Activated CD4-positive, alpha-beta T cell treated with anti-CD3 and anti-CD28 coated beads, Interleukin-2, amount 10 ng/mL, durations not matched to agents 7 days and 5 days (primary cell): ENCODE measurements around the gene MAPRE2. TPM values are rescaled to one million over a fixed set of nuclear protein-coding genes. Genes with fewer than 3 reads are reported as not detected.

ENCODE experiments used
- CTCF ChIA-PET: fragments of 350-600 bp; sonication (Branson Sonifier 250); formaldehyde crosslinking; loops from one replicate; lab custom pipeline; 2021; ENCODE audit warnings: antibody characterized with exemption; lab: Charles Lee
- POLR2A ChIA-PET: fragments of 350-600 bp; sonication (Branson Sonifier 250); formaldehyde crosslinking; loops from one replicate; lab custom pipeline; 2021; ENCODE audit warnings: antibody characterized with exemption; lab: Charles Lee
- DNase-seq: peaks from one replicate; pipeline ENCODE4 v3.0.0-alpha.2; 2020
- H3K27ac Mint-ChIP-seq: one replicate; pipeline ENCODE4 v1.8.0; 2021; ENCODE audit warnings: mild to moderate bottlenecking, moderate library complexity, mixed read lengths
- H3K27me3 Mint-ChIP-seq: one replicate; pipeline ENCODE4 v1.8.0; 2021; ENCODE audit warnings: mixed read lengths
- H3K36me3 Mint-ChIP-seq: one replicate; pipeline ENCODE4 v1.8.0; 2021; ENCODE audit warnings: low read depth, mixed read lengths
- H3K4me1 Mint-ChIP-seq: one replicate; pipeline ENCODE4 v1.8.0; 2021; ENCODE audit warnings: mixed read lengths
- H3K4me3 Mint-ChIP-seq: one replicate; pipeline ENCODE4 v1.8.0; 2021; ENCODE audit warnings: mild to moderate bottlenecking, moderate library complexity, mixed read lengths
- H3K9me3 Mint-ChIP-seq: one replicate; pipeline ENCODE4 v1.8.0; 2021; ENCODE audit warnings: mixed read lengths
- total RNA-seq, 2 experiments: library from RNA; stranded (reverse); gene quantifications; one replicate each; pipeline ENCODE4 v1.2.3, GENCODE V29; 2021

MAPRE2 gene
- total RNA-seq, 2 experiments from 2014 or later, result 48.6 to 61.9 TPM

GRCh38 chr18:35038881-35039491, 2.2 kb upstream of the MAPRE2 start:
- no peak overlapping the region for H3K27ac Mint-ChIP-seq

GRCh38 chr18:35040638-35040987, 600 bp upstream of the MAPRE2 start:
- Mint-ChIP-seq H3K27ac (peak overlapping the region; percentile 95), H3K27me3 (no peaks in the 10 kb centered on the region), H3K9me3 (no peaks in the 10 kb centered on the region), H3K36me3 (peaks cover 5% of the 10 kb centered on the region), H3K4me1 (peaks cover 45% of the 10 kb centered on the region), H3K4me3 (peak overlapping the region; percentile 89)
- POLR2A ChIA-PET, result interaction anchor here (0.6 to 2.1 kb wide), 3 partner anchors 11 to 248 kb away, joined by 3 to 11 read pairs (median 3); no protein-coding TSS in a partner anchor
- DNase-seq, result no peak
- CTCF ChIA-PET, result interaction anchor here (1.3 to 4.2 kb wide), 6 partner anchors 10 to 433 kb away, joined by 3 to 30 read pairs (median 5); no protein-coding TSS in a partner anchor

More at GRCh38 chr18:35038881-35039491, 2.2 kb upstream of the MAPRE2 start:
- Mint-ChIP-seq H3K4me3 (no peak overlapping the region), H3K36me3 (peaks cover 2% of the 10 kb centered on the region), H3K9me3 (no peaks in the 10 kb centered on the region), H3K4me1 (peaks cover 30% of the 10 kb centered on the region), H3K27me3 (no peaks in the 10 kb centered on the region)
- CTCF ChIA-PET, result interaction anchor here (1.0 to 4.2 kb wide), 3 partner anchors 9 to 105 kb away, joined by 4 to 30 read pairs (median 11); no protein-coding TSS in a partner anchor
- POLR2A ChIA-PET, result no interaction called here
- DNase-seq, result no peak

GRCh38 chr18:35041815-35042387, 688 bp downstream of the MAPRE2 start:
- ChIA-PET CTCF (interaction anchor here (0.7 to 4.2 kb wide), 7 partner anchors 8 to 432 kb away, joined by 3 to 30 read pairs (median 6); no protein-coding TSS in a partner anchor), POLR2A (interaction anchor here (0.6 to 2.1 kb wide), 4 partner anchors 12 to 248 kb away, joined by 3 to 11 read pairs (median 6); partner anchors contain the start of gene ZSCAN30)
- Mint-ChIP-seq H3K27ac (peak overlapping the region; percentile 95), H3K4me3 (peak overlapping the region; percentile 89), H3K36me3 (peaks cover 5% of the 10 kb centered on the region), H3K9me3 (no peaks in the 10 kb centered on the region), H3K4me1 (peaks cover 57% of the 10 kb centered on the region), H3K27me3 (no peaks in the 10 kb centered on the region)
- peak; percentile 32 for DNase-seq

DNA sequence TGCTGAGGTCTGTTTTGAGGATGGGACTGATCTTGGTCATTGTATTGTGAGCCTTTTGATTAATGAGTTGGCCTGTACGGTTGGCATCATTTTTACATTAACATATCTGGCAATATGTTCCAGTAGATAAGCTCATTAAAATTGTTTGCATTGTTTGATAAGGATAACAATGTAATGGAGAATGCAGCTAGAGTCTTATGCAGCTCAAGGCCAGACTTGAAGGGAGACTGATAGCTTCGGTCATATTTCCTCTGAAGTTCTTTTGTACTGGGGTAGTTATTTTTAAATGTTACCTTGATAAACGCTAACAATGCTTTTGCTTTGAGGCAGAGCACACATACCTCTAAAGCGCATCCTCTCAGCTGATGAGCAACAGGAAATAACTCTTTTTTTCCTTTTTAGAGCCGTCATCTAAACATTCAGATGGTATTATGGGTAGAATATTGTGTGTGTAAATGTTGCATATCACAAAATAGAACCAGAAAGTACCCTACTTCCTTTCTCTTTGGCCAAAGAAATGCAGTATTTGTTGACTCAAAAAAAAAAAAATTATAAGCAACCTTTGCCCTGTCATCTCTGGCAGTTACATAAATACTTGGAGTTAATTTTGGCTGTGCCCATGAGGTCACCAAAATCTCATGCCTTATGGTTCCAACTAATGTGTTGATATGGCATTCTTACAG, 1.3 kb downstream of the MAPRE2 start:
- no peaks in the 10 kb centered on the region for H3K9me3 Mint-ChIP-seq
- ChIA-PET CTCF (interaction anchor here (1.2 to 2.2 kb wide), 3 partner anchors 8 to 431 kb away, joined by 4 to 7 read pairs (median 6); no protein-coding TSS in a partner anchor), POLR2A (interaction anchor here (0.6 to 2.1 kb wide), 4 partner anchors 13 to 248 kb away, joined by 3 to 11 read pairs (median 6); partner anchors contain the start of gene ZSCAN30)
- peaks cover 62% of the 10 kb centered on the region for H3K4me1 Mint-ChIP-seq
- peaks cover 5% of the 10 kb centered on the region for H3K36me3 Mint-ChIP-seq
- H3K27ac Mint-ChIP-seq, result peak overlapping the region; percentile 95
- H3K27me3 Mint-ChIP-seq, result no peaks in the 10 kb centered on the region
- DNase-seq, result peak; percentile 58
- H3K4me3 Mint-ChIP-seq, result peak overlapping the region; percentile 89

DNA sequence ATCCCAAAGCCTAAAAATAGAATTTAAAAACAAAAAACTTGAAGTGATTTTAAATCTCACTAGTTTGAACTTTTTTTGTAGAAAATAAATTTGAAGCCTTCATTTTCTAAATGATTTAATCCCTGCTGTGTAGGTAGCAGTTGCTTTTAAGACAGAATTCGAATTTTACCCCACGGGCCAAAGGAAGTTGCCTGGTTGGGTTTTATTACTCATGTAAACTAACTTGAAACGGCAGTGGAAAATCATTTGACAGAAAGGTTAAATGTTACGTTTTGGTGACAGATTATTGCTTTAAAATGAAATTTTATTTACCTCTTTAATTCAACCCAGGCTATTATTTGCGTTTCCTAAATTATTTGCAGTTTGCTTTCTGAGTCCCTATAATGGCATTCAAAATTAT, 2.0 kb downstream of the MAPRE2 start:
- Mint-ChIP-seq H3K27me3 (no peaks in the 10 kb centered on the region), H3K9me3 (peaks cover 3% of the 10 kb centered on the region), H3K27ac (peak overlapping the region; percentile 95), H3K4me3 (peak overlapping the region; percentile 89), H3K36me3 (peaks cover 10% of the 10 kb centered on the region), H3K4me1 (peaks cover 67% of the 10 kb centered on the region)
- ChIA-PET CTCF (interaction anchor here (1.2 kb wide), 1 partner anchor 13 kb away, joined by 7 read pairs; no protein-coding TSS in a partner anchor), POLR2A (no interaction called here)
- DNase-seq, result no peak

DNA sequence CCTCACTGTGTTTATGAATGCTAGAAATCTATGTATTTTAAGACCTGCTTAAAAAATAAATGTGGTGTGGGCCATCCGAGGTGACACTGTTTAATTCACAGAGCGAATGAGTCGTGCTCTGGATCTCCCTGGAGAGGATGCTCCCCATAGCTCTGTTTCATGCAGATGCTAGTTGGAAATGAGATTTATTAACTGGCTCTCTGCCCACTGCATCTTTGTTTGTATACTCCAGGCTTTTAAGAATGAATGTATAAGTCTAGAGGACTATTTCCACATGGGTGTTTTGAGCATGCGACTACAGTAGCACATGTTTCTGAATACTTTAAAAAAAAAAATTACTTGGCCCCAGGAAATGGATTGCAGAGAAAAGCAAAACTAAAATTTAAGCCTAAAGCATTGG, 3.9 kb downstream of the MAPRE2 start:
- POLR2A ChIA-PET, result no interaction called here
- H3K27me3 Mint-ChIP-seq, result no peaks in the 10 kb centered on the region
- H3K27ac Mint-ChIP-seq, result peak overlapping the region; percentile 84
- peaks cover 3% of the 10 kb centered on the region for H3K9me3 Mint-ChIP-seq
- peaks cover 10% of the 10 kb centered on the region for H3K36me3 Mint-ChIP-seq
- peaks cover 78% of the 10 kb centered on the region for H3K4me1 Mint-ChIP-seq
- H3K4me3 Mint-ChIP-seq, result peak overlapping the region; percentile 48
- DNase-seq, result no peak
- CTCF ChIA-PET, result interaction anchor here (1.0 to 1.5 kb wide), 5 partner anchors 13 to 30 kb away, joined by 3 to 5 read pairs (median 4); no protein-coding TSS in a partner anchor

DNA sequence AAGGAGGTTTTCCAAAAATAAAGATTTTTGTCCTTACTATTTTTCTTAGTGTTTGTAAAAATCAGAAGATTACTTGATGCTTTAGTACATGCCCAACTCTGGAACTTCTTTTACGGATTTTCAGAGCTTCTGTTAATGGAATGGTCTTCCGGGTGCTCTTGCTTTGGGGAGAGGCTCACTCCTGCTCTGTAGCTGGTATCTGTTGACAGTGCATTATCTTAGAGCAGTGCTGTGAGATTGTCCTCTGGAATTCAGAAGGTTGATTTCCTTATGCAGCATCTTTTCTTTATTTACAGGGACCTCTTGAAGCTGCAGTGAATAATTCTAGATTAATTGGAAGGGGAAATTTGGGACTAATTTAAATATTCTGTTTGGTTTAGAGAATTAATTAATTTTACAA, 4.6 kb downstream of the MAPRE2 start:
- CTCF ChIA-PET, result interaction anchor here (1.1 kb wide), 1 partner anchor 29 kb away, joined by 4 read pairs; no protein-coding TSS in a partner anchor
- peaks cover 80% of the 10 kb centered on the region for H3K4me1 Mint-ChIP-seq
- H3K4me3 Mint-ChIP-seq, result peak overlapping the region; percentile 48
- H3K9me3 Mint-ChIP-seq, result peaks cover 3% of the 10 kb centered on the region
- H3K27ac Mint-ChIP-seq, result peak overlapping the region; percentile 84
- POLR2A ChIA-PET, result no interaction called here
- DNase-seq, result no peak
- H3K36me3 Mint-ChIP-seq, result peaks cover 12% of the 10 kb centered on the region
- no peaks in the 10 kb centered on the region for H3K27me3 Mint-ChIP-seq

GRCh38 chr18:35047697-35048292, 6.6 kb downstream of the MAPRE2 start:
- no peak for DNase-seq
- ChIA-PET POLR2A (no interaction called here), CTCF (interaction anchor here (1.5 kb wide), 1 partner anchor 18 kb away, joined by 4 read pairs; no protein-coding TSS in a partner anchor)
- no peak overlapping the region for H3K27ac Mint-ChIP-seq
- no peak overlapping the region for H3K4me3 Mint-ChIP-seq
- peaks cover 85% of the 10 kb centered on the region for H3K4me1 Mint-ChIP-seq
- peaks cover 20% of the 10 kb centered on the region for H3K36me3 Mint-ChIP-seq
- no peaks in the 10 kb centered on the region for H3K27me3 Mint-ChIP-seq
- H3K9me3 Mint-ChIP-seq, result peaks cover 3% of the 10 kb centered on the region

DNA sequence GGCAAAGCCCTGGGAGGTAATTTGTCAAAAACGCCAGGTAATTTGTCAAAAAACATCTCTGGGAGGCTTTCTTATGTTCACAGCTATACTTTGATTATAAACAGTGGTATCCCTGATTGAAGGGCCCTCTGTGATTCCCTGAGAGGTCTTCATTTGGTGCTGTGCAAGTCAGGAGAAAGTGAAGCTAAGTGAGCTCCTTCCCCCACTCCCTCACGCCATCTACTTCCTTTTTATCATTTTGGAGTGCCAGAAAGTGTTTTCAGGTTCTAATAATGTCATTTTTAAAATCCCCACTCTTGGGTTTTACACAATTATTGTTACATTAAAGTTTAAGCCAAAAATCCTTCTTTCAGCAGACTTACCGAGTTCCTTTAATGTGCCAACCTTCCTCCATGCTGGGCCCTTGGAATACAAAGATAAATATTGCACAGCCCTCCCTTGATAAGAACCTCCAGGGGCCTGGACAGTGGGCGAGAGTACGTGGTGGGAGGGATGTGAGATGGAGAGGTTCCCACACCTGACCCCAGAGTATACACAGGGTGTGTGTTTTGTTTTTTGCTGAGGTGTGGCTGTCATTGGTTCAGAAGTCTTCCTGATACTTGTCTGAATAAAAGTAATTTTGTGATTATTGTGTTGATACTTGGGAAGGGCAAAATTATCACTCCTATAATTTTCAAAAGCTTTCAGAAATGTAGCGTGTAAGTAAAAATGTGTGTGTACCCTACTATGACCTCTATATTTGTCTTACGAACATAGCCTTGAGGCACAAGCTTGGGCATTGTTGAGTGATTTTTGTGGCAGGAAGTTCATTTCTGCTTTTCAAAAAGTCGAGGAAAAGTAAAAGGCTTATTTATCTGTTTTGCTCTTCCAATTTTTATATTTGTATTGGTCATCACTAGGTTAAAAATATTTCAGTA, 8.2 kb downstream of the MAPRE2 start:
- Mint-ChIP-seq H3K4me3 (peak overlapping the region; percentile 65), H3K4me1 (peaks cover 70% of the 10 kb centered on the region)
- CTCF ChIA-PET, result interaction anchor here (1.0 to 1.9 kb wide), 3 partner anchors 8 to 23 kb away, joined by 3 to 6 read pairs (median 4); partner anchors contain the start of gene MAPRE2

GRCh38 chr18:35050028-35050546, 8.9 kb downstream of the MAPRE2 start:
- POLR2A ChIA-PET, result no interaction called here
- CTCF ChIA-PET, result interaction anchor here (0.6 to 1.9 kb wide), 5 partner anchors 8 to 24 kb away, joined by 3 to 6 read pairs (median 3); partner anchors contain the start of gene MAPRE2
- Mint-ChIP-seq H3K36me3 (peaks cover 26% of the 10 kb centered on the region), H3K4me1 (peaks cover 62% of the 10 kb centered on the region), H3K9me3 (peaks cover 6% of the 10 kb centered on the region), H3K27ac (peak overlapping the region; percentile 83), H3K27me3 (no peaks in the 10 kb centered on the region), H3K4me3 (peak overlapping the region; percentile 65)
- no peak for DNase-seq

More for the DNA sequence above, 8.2 kb downstream of the MAPRE2 start:
- no peak for DNase-seq
- POLR2A ChIA-PET, result no interaction called here
- Mint-ChIP-seq H3K27ac (peak overlapping the region; percentile 83), H3K27me3 (no peaks in the 10 kb centered on the region), H3K36me3 (peaks cover 24% of the 10 kb centered on the region), H3K9me3 (peaks cover 4% of the 10 kb centered on the region)

DNA sequence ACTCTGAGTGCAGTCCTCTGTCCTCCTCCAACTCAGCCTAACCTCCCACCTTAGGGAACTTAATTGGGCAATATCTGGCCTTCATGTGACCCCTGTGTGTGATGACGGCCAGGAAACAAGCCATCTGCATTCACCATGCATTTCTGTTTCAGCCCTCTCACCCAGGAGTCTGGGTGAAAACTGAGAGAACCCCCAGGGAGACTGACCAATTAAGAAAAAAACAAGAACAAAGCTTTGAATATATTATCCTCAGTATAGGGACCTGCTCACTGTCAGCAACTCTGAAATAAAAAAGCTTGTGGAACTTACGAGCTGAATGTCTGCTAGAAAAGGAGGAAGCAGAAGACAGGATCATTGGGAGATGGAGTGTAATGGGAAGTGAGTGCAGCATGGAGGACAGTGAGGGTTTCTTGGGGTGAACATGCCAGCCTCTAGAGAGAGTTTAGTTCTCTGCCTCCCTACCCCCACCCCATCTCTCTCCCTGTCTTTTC, 9.5 kb downstream of the MAPRE2 start:
- no peaks in the 10 kb centered on the region for H3K27me3 Mint-ChIP-seq
- peaks cover 6% of the 10 kb centered on the region for H3K9me3 Mint-ChIP-seq
- CTCF ChIA-PET, result interaction anchor here (0.6 to 1.9 kb wide), 4 partner anchors 9 to 25 kb away, joined by 3 to 6 read pairs (median 3); partner anchors contain the start of gene MAPRE2
- peak overlapping the region; percentile 25 for H3K4me3 Mint-ChIP-seq
- peaks cover 27% of the 10 kb centered on the region for H3K36me3 Mint-ChIP-seq
- H3K27ac Mint-ChIP-seq, result peak overlapping the region; percentile 72
- peaks cover 56% of the 10 kb centered on the region for H3K4me1 Mint-ChIP-seq
- POLR2A ChIA-PET, result no interaction called here
- no peak for DNase-seq
